Large intestine (tissue), 3 donors: ENCODE measurements around the gene NCAM1. TPM values are rescaled to one million over a fixed set of nuclear protein-coding genes. Genes with fewer than 3 reads are reported as not detected.

Experiments
- DNase-seq, 2 donors: peaks; one replicate each; pipeline versions ENCODE4 v3.0.0 to v3.0.0-alpha.2; 2013
- H3K27ac ChIP-seq: one replicate; pipeline ENCODE4 v1.5.1; 2013; ENCODE audit warnings: low read length
- H3K27me3 ChIP-seq: 2 replicates; pipeline ENCODE4 v1.6.1; 2013; ENCODE audit warnings: low read length; ENCODE audit not compliant: control insufficient read depth, insufficient read depth
- H3K36me3 ChIP-seq: 2 replicates; pipeline ENCODE4 v1.6.1; 2013; ENCODE audit warnings: low read length; ENCODE audit not compliant: control insufficient read depth, insufficient read depth
- H3K4me1 ChIP-seq: one replicate; pipeline ENCODE4 v1.6.1; 2013; ENCODE audit warnings: low read length; ENCODE audit not compliant: control insufficient read depth, insufficient read depth
- H3K4me3 ChIP-seq: one replicate; pipeline ENCODE4 v1.5.1; 2013; ENCODE audit warnings: low read length
- H3K9me3 ChIP-seq: one replicate; pipeline ENCODE4 v1.6.1; 2013; ENCODE audit warnings: mild to moderate bottlenecking, low read depth, low read length, moderate library complexity; ENCODE audit not compliant: control insufficient read depth
- WGBS: methylation state at CpG from one replicate; pipeline ENCODE4 v1.1.5; 2013; ENCODE audit warnings: low lambda C conversion rate; ENCODE audit not compliant: insufficient coverage; 5-methylcytosine and 5-hydroxymethylcytosine counted together
- polyA plus RNA-seq: library from polyadenylated mRNA; unstranded; fragments of 120-200 nt; gene quantifications from one replicate; pipeline ENCODE4 v1.2.1, GENCODE V29; 2013

NCAM1 gene
- polyA plus RNA-seq, 1 donor, result 63.0 TPM

GRCh38 chr11:112966561-112966960 lies 5.3 kb downstream of the NCAM1 start:
- no CpG with 5 or more reads among the region's 4 CpGs for WGBS
- no peak overlapping the region for H3K27ac ChIP-seq

GRCh38 chr11:112967082-112967481 lies 5.9 kb downstream of the NCAM1 start:
- WGBS, result 61% methylated on average over 3 of the region's 3 CpGs
- Histone ChIP-seq H3K36me3 (no peaks in the 10 kb centered on the region), H3K4me3 (no peak overlapping the region), H3K4me1 (peaks cover 4% of the 10 kb centered on the region), H3K9me3 (peaks cover 2% of the 10 kb centered on the region), H3K27me3 (peaks cover 35% of the 10 kb centered on the region), H3K27ac (no peak overlapping the region)
- DNase-seq, result no peak

More at GRCh38 chr11:112966561-112966960, 5.3 kb downstream of the NCAM1 start:
- Histone ChIP-seq H3K4me3 (no peak overlapping the region), H3K27me3 (peaks cover 38% of the 10 kb centered on the region), H3K36me3 (no peaks in the 10 kb centered on the region), H3K4me1 (peaks cover 4% of the 10 kb centered on the region), H3K9me3 (peaks cover 2% of the 10 kb centered on the region)
- no peak for DNase-seq

GRCh38 chr11:112968941-112969713 lies 7.9 kb downstream of the NCAM1 start:
- WGBS, result 47% methylated on average over 3 of the region's 6 CpGs
- Histone ChIP-seq H3K4me1 (no peaks in the 10 kb centered on the region), H3K9me3 (no peaks in the 10 kb centered on the region), H3K27me3 (peaks cover 16% of the 10 kb centered on the region), H3K36me3 (no peaks in the 10 kb centered on the region), H3K4me3 (no peak overlapping the region), H3K27ac (no peak overlapping the region)
- no peak for DNase-seq

GRCh38 chr11:112971195-112971594 lies 10.0 kb downstream of the NCAM1 start:
- 69% methylated on average over 2 of the region's 4 CpGs for WGBS
- H3K27me3 ChIP-seq, result peaks cover 10% of the 10 kb centered on the region

GRCh38 chr11:112971827-112972226 lies 10.6 kb downstream of the NCAM1 start:
- 42% methylated on average over 2 of the region's 3 CpGs for WGBS
- peaks cover 7% of the 10 kb centered on the region for H3K27me3 ChIP-seq
- H3K4me1 ChIP-seq, result no peaks in the 10 kb centered on the region
- H3K27ac ChIP-seq, result no peak overlapping the region
- H3K36me3 ChIP-seq, result no peaks in the 10 kb centered on the region
- DNase-seq, result no peak
- no peaks in the 10 kb centered on the region for H3K9me3 ChIP-seq
- no peak overlapping the region for H3K4me3 ChIP-seq

More at GRCh38 chr11:112971195-112971594, 10.0 kb downstream of the NCAM1 start:
- no peak for DNase-seq
- no peaks in the 10 kb centered on the region for H3K9me3 ChIP-seq
- H3K4me1 ChIP-seq, result no peaks in the 10 kb centered on the region
- H3K4me3 ChIP-seq, result no peak overlapping the region
- H3K36me3 ChIP-seq, result no peaks in the 10 kb centered on the region
- H3K27ac ChIP-seq, result no peak overlapping the region

DNA sequence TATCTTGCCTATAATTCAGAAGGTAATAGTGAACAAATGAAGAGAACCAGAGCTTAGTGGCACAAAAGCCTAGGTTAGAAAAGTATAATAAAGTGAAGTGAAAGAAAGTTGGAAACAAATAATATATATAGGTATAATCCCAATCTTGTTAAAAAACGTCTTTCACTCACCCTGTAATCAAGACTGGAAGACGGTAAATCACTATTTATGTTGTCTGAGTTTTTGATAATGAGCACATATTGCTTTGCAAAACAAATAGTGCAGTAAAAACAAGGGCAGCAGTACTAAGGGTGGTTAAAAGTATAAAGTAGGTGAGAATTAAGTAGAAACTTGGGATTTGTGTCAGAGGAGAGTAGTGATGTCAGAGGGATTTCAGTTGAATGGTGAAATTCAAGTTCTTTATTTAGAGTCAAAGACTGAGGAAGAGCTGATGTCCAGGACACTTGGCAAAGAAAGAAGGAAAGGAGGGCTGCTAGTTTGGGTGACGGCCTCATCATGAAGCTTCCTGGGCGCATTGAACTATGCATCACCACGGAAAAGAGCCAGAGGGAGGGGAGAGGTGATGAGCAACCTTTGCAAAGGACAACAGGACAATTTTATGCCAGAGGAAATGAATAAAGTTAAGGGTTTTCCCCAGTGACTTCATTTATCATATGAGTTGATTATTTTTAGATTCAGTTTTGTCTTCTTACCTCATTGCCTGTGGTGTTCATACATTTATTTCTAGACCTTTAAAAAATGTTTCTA lies 11.4 kb downstream of the NCAM1 start:
- H3K9me3 ChIP-seq, result no peaks in the 10 kb centered on the region
- WGBS, result 81% methylated on average over 4 of the region's 5 CpGs
- no peak overlapping the region for H3K4me3 ChIP-seq
- DNase-seq, result no peak
- no peaks in the 10 kb centered on the region for H3K4me1 ChIP-seq
- H3K27me3 ChIP-seq, result peaks cover 7% of the 10 kb centered on the region
- no peak overlapping the region for H3K27ac ChIP-seq
- H3K36me3 ChIP-seq, result no peaks in the 10 kb centered on the region

GRCh38 chr11:112975051-112975450 lies 13.8 kb downstream of the NCAM1 start:
- Histone ChIP-seq H3K36me3 (no peaks in the 10 kb centered on the region), H3K4me3 (no peak overlapping the region), H3K27ac (no peak overlapping the region), H3K27me3 (peaks cover 2% of the 10 kb centered on the region), H3K4me1 (no peaks in the 10 kb centered on the region), H3K9me3 (no peaks in the 10 kb centered on the region)
- WGBS, result 71% methylated on average over 1 of the region's 4 CpGs
- no peak for DNase-seq

DNA sequence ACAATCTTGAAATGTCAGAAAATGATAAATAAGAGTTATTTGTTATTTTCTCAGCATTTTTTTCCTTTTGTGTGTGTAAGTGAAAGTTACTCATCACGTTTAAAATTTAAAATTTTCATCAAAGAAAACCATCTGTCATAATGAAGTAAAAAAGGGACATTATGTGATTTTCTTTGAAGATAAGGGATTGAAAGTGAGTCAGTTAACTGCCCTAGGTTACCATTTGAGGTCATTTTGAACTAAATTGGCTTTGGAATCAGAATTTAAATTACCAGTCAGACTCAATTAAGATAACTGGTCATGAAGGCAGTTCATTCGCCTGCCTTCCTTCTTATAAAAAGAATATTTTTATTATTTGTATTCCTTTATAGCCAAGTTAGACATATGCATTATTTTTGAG lies 14.3 kb downstream of the NCAM1 start:
- Histone ChIP-seq H3K27ac (no peak overlapping the region), H3K9me3 (no peaks in the 10 kb centered on the region), H3K4me3 (no peak overlapping the region), H3K36me3 (no peaks in the 10 kb centered on the region), H3K27me3 (no peaks in the 10 kb centered on the region), H3K4me1 (no peaks in the 10 kb centered on the region)
- DNase-seq, result no peak
- 83% methylated on average over 1 of the region's 2 CpGs for WGBS

DNA sequence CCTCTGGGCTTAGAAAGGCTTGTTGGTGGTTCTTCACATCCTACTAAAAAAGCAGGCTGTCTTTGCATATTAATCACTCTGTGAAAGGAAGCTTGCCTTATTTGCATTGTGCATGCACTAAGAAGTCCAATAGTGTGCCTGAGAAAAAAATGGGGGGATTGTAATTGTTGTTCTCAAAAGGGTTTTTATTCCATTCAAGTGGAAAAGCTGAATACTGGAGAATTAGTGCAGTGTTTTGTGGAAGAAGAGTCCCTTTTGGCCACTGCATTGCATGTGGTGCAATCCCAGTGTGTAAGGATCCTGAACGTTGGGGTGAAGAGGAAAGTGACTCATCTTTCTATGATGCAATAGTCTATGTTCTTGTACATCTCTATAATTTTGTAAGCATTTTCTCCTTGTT lies 16.5 kb downstream of the NCAM1 start:
- H3K27ac ChIP-seq, result no peak overlapping the region
- H3K27me3 ChIP-seq, result no peaks in the 10 kb centered on the region
- no peak overlapping the region for H3K4me3 ChIP-seq
- H3K4me1 ChIP-seq, result no peaks in the 10 kb centered on the region
- no CpG with 5 or more reads among the region's 1 CpG for WGBS
- H3K36me3 ChIP-seq, result no peaks in the 10 kb centered on the region
- no peaks in the 10 kb centered on the region for H3K9me3 ChIP-seq
- no peak for DNase-seq

DNA sequence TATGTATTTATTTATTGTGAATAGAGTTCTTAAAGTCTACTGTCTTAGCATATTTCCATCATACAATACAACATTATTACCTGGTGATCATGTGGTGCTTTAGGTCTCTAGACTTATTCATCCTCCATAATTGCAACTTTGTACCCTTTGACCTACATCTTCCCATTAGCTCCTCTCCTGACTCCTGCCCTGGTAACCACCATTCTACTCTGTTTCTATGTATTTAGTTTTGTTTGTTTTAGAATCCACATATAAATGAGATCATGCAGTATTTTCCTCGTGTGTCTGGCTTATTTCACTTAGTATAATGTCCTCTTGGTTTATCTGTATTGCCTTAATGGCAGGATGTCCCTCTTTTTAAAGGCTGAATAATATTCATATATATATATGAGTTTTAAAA lies 22.7 kb downstream of the NCAM1 start:
- DNase-seq, result no peak
- 0% methylated on average over 1 of the region's 1 CpG for WGBS
- Histone ChIP-seq H3K36me3 (no peaks in the 10 kb centered on the region), H3K4me3 (no peak overlapping the region), H3K27me3 (no peaks in the 10 kb centered on the region), H3K9me3 (peaks cover 8% of the 10 kb centered on the region), H3K27ac (no peak overlapping the region), H3K4me1 (no peaks in the 10 kb centered on the region)
